Measurements from ENCODE around the gene MBD5. TPM values are rescaled to one million over a fixed set of nuclear protein-coding genes. Genes with fewer than 3 reads are reported as not detected.

MBD5 gene
- total and polyA plus RNA-seq, 2 of the 4 experiments (the other 2 are of a cell fraction), result 9.8 to 14.2 TPM

DNA sequence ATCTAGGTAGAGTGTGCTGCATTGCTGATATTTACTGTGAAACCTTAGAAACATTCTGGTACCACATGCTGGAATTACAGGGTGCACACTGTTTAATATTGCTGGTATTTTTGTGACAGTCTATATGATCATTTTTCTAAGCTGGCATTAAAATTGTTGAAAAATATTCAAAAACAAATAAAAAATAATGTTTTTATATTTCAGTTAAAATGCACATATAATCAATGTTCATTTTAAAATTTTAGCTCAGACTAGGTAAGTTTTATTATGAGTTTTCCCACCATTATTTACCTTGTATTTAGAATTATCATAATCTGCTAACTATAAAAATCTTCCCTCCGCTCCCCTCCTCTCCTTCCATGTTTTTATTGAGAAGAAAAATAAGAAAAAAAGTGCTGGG lies 339.8 kb downstream of the MBD5 start:
- Histone ChIP-seq H3K56ac (ENCODE audit: extremely low read depth, insufficient read depth, low read length) (no peak overlapping the region), H2BK20ac (ENCODE audit: low read depth, low read length) (no peak overlapping the region), H2BK15ac (ENCODE audit: low read depth, low read length) (no peak overlapping the region), H2BK120ac (ENCODE audit: low read depth, low read length) (no peak overlapping the region), H2AK9ac (replicated peaks; ENCODE audit: low read depth, low read length, poor library complexity) (no peak overlapping the region), H3K23ac (ENCODE audit: low read depth, low read length) (no peak overlapping the region), H4K8ac (ENCODE audit: low read depth in 2 of 2, low read length in 2 of 2) (no peak overlapping the region), H3K9ac (ENCODE audit: low read depth, low read length) (no peak overlapping the region), H3K79me1 (ENCODE audit: low read depth in 1 of 2, low read length in 2 of 2) (peaks cover 0 to 4% of the 10 kb centered on the region in 2 experiments; a peak in 2 of 4 replicates), H2AFZ (replicated peaks; ENCODE audit: low read length, poor library complexity) (no peak overlapping the region), H4K20me1 (ENCODE audit: insufficient read depth, low read length) (no peaks in the 10 kb centered on the region), H3K36me3 (ENCODE audit: control insufficient read depth, insufficient read depth, low read length) (no peaks in the 10 kb centered on the region), H3K4ac (ENCODE audit: low read depth, low read length) (no peak overlapping the region), H3K27me3 (ENCODE audit: control insufficient read depth, insufficient read depth, low read length) (no peaks in the 10 kb centered on the region), H3K4me1 (ENCODE audit: control insufficient read depth, insufficient read depth, low read length) (peaks cover 2% of the 10 kb centered on the region; the same call in 1 of the 2 replicates), H2AK5ac (ENCODE audit: low read depth, low read length) (no peak overlapping the region), H4K5ac (ENCODE audit: low read depth, low read length) (no peak overlapping the region), H3K4me2 (ENCODE audit: low read depth, low read length) (no peak overlapping the region), H3K18ac (ENCODE audit: low read depth, low read length) (no peak overlapping the region), H3K9me3 (ENCODE audit: control insufficient read depth, insufficient read depth, low read length) (no peaks in the 10 kb centered on the region), H3K27ac (ENCODE audit: insufficient read depth, low read length) (no peak overlapping the region), H2BK5ac (ENCODE audit: low read depth, low read length, poor library complexity, severe bottlenecking) (no peak overlapping the region), H3K9me1 (ENCODE audit: insufficient read depth, low read length) (no peaks in the 10 kb centered on the region), H3K4me3 (ENCODE audit: insufficient read depth, low read depth, low read length) (no peak overlapping the region), H3K14ac (replicated peaks; ENCODE audit: low read depth, low read length) (no peak overlapping the region), H4K91ac (ENCODE audit: insufficient read depth, low read depth, low read length) (no peak overlapping the region)
- in situ Hi-C loops (cut with MboI; ENCODE audit: low sequenced_read_pairs), result no loop called here
- no peak for TF ChIP-seq CHD1 (IDR thresholded peaks at IDR 0.05; ENCODE audit: low read depth, low read length)
- BruUV-seq (replicated peaks), result no TSS peak
- DNase-seq (no peak), ATAC-seq (ENCODE audit: low read depth) (no peak)
- ChIA-PET POLR2A (ENCODE audit: unreplicated experiment) (no interaction called here), CTCF (no interaction called here)
- dilution Hi-C loops (cut with HindIII; ENCODE audit: low sequenced_read_pairs, unreplicated experiment), result no loop called here
- WGBS, 2 experiments (ENCODE audit: extremely low coverage in 2 of 2, insufficient read length in 1 of 2), result no CpG with 5 or more reads among the region's 1 CpG
- intact Hi-C loops (cut with micrococcal nuclease), result no loop called here

Measured in IMR-90 (cell line).